ENCODE measurements around the gene HES6.

Gene HES6

GRCh38 chr2:238256594-238257104 lies 16.8 kb upstream of the HES6 start:
- TF ChIP-seq NFRKB (IDR thresholded peaks at IDR 0.05) (no peak), FOXK2 (IDR thresholded peaks at IDR 0.05) (no peak), ELF4 (IDR thresholded peaks at IDR 0.05) (no peak), FOXA1 (IDR thresholded peaks at IDR 0.05) (no peak), ZNF384 (IDR thresholded peaks at IDR 0.05) (no peak)
- ChIA-PET POLR2A (no interaction called here), CTCF (no interaction called here)
- peak; percentile 90 for DNase-seq (ENCODE audit: extremely low spot score)

GRCh38 chr2:238256111-238256510 lies 16.3 kb upstream of the HES6 start:
- DNase-seq (ENCODE audit: extremely low spot score): no peak
- CTCF ChIA-PET: no interaction called here
- no peak for TF ChIP-seq SUZ12 (IDR thresholded peaks at IDR 0.05)
- TF ChIP-seq HDGF (IDR thresholded peaks at IDR 0.05; ENCODE audit: borderline replicate concordance): no peak
- no peak for TF ChIP-seq CTBP1 (IDR thresholded peaks at IDR 0.05; ENCODE audit: borderline replicate concordance)
- TF ChIP-seq SP1 (IDR thresholded peaks at IDR 0.05): no peak
- no peak for TF ChIP-seq FOXM1 (IDR thresholded peaks at IDR 0.05; ENCODE audit: borderline replicate concordance)
- no peak for TF ChIP-seq NFRKB (IDR thresholded peaks at IDR 0.05)
- no peak for TF ChIP-seq BHLHE40 (IDR thresholded peaks at IDR 0.05; ENCODE audit: borderline replicate concordance)
- TF ChIP-seq FOXK2 (IDR thresholded peaks at IDR 0.05): no peak
- no peak for TF ChIP-seq TARDBP (IDR thresholded peaks at IDR 0.05)
- TF ChIP-seq LEF1 (IDR thresholded peaks at IDR 0.05; ENCODE audit: borderline replicate concordance): no peak
- no peak for TF ChIP-seq L3MBTL2 (conservative IDR thresholded peaks at IDR 0.05)
- TF ChIP-seq PKNOX1 (IDR thresholded peaks at IDR 0.05): no peak
- no peak for TF ChIP-seq ELF4 (IDR thresholded peaks at IDR 0.05)
- TF ChIP-seq ARNT (IDR thresholded peaks at IDR 0.05): no peak
- no peak for TF ChIP-seq ZNF384 (IDR thresholded peaks at IDR 0.05)
- TF ChIP-seq FOXA1 (IDR thresholded peaks at IDR 0.05): no peak
- POLR2A ChIA-PET: no interaction called here

GRCh38 chr2:238255636-238256035 lies 15.8 kb upstream of the HES6 start:
- no peak for TF ChIP-seq ELF4 (IDR thresholded peaks at IDR 0.05)
- no peak for TF ChIP-seq NFRKB (IDR thresholded peaks at IDR 0.05)
- no peak for TF ChIP-seq L3MBTL2 (conservative IDR thresholded peaks at IDR 0.05)
- TF ChIP-seq ZNF384 (IDR thresholded peaks at IDR 0.05): no peak
- TF ChIP-seq ARNT (IDR thresholded peaks at IDR 0.05): no peak
- ChIA-PET CTCF (no interaction called here), POLR2A (no interaction called here)
- no peak for DNase-seq (ENCODE audit: extremely low spot score)

- no peak for DNase-seq (ENCODE audit: extremely low spot score)
- POLR2A ChIA-PET: no interaction called here
- TF ChIP-seq ARNT (IDR thresholded peaks at IDR 0.05) (no peak), HDGF (IDR thresholded peaks at IDR 0.05; ENCODE audit: borderline replicate concordance) (no peak), TARDBP (IDR thresholded peaks at IDR 0.05) (no peak), FOXA1 (IDR thresholded peaks at IDR 0.05) (no peak), BHLHE40 (IDR thresholded peaks at IDR 0.05; ENCODE audit: borderline replicate concordance) (no peak), FOXK2 (IDR thresholded peaks at IDR 0.05) (no peak), FOXM1 (IDR thresholded peaks at IDR 0.05; ENCODE audit: borderline replicate concordance) (no peak), NFRKB (IDR thresholded peaks at IDR 0.05) (no peak), ZNF384 (IDR thresholded peaks at IDR 0.05) (no peak), ELF4 (IDR thresholded peaks at IDR 0.05) (no peak), L3MBTL2 (conservative IDR thresholded peaks at IDR 0.05) (no peak), CTBP1 (IDR thresholded peaks at IDR 0.05; ENCODE audit: borderline replicate concordance) (no peak)
- CTCF ChIA-PET: no interaction called here
These were observed 15.3 kb upstream of the HES6 start for GRCh38 chr2:238255151-238255551.

- no peak for TF ChIP-seq PKNOX1 (IDR thresholded peaks at IDR 0.05)
- TF ChIP-seq FOXA1 (IDR thresholded peaks at IDR 0.05): no peak
- TF ChIP-seq FOXK2 (IDR thresholded peaks at IDR 0.05): no peak
- TF ChIP-seq SP1 (IDR thresholded peaks at IDR 0.05): no peak
- no peak for TF ChIP-seq NFRKB (IDR thresholded peaks at IDR 0.05)
- ChIA-PET CTCF (interaction anchor here (1.2 kb wide), 1 partner anchor 10 kb away, joined by 3 read pairs; no protein-coding TSS in a partner anchor), POLR2A (no interaction called here)
- DNase-seq (ENCODE audit: extremely low spot score): no peak
These were observed 14.4 kb upstream of the HES6 start for GRCh38 chr2:238254095-238254723.

- no peak for DNase-seq (ENCODE audit: extremely low spot score)
- ChIA-PET POLR2A (no interaction called here), CTCF (interaction anchor here (1.2 kb wide), 1 partner anchor 9 kb away, joined by 3 read pairs; no protein-coding TSS in a partner anchor)
- TF ChIP-seq ZNF384 (IDR thresholded peaks at IDR 0.05): no peak
- TF ChIP-seq HDGF (IDR thresholded peaks at IDR 0.05; ENCODE audit: borderline replicate concordance): no peak
- no peak for TF ChIP-seq FOXK2 (IDR thresholded peaks at IDR 0.05)
- TF ChIP-seq CTBP1 (IDR thresholded peaks at IDR 0.05; ENCODE audit: borderline replicate concordance): no peak
- TF ChIP-seq SUZ12 (IDR thresholded peaks at IDR 0.05): no peak
- TF ChIP-seq ELF4 (IDR thresholded peaks at IDR 0.05): no peak
- TF ChIP-seq BHLHE40 (IDR thresholded peaks at IDR 0.05; ENCODE audit: borderline replicate concordance): no peak
- no peak for TF ChIP-seq FOXA1 (IDR thresholded peaks at IDR 0.05)
- TF ChIP-seq LEF1 (IDR thresholded peaks at IDR 0.05; ENCODE audit: borderline replicate concordance): no peak
- no peak for TF ChIP-seq L3MBTL2 (conservative IDR thresholded peaks at IDR 0.05)
- no peak for TF ChIP-seq PKNOX1 (IDR thresholded peaks at IDR 0.05)
These were observed 13.2 kb upstream of the HES6 start for GRCh38 chr2:238252766-238253630.

Data from HEK293T (cell line).